GM13976 (cell line): Measurements from ENCODE around the gene MFF.

Source experiments
- DNase-seq: peaks from one replicate; pipeline ENCODE4 v3.0.0; 2012; ENCODE audit warnings: low spot score
- CTCF ChIP-seq: IDR thresholded peaks from 2 replicates; pipeline ENCODE4 v1.5.1; 2012; ENCODE audit warnings: borderline replicate concordance, mild to moderate bottlenecking; ENCODE audit not compliant: insufficient read depth; ENCODE audit errors: extremely low read depth, missing control alignments, control extremely low read depth
- in situ Hi-C: fragments of 300-500 bp; cut with MboI; formaldehyde crosslinking; loops from one replicate; pipeline ENCODE4 v1.12.0; 2022; ENCODE audit warnings: low sequenced_read_pairs, mixed read lengths, inconsistent platforms; ENCODE audit not compliant: unreplicated experiment

Gene MFF

GRCh38 chr2:227344231-227344630, 19.2 kb downstream of the MFF start:
- no peak for DNase-seq
- TF ChIP-seq CTCF: no peak
- in situ Hi-C loops: no loop called here

- no peak for TF ChIP-seq CTCF
- in situ Hi-C loops: no loop called here
- DNase-seq: no peak
These were observed 22.1 kb downstream of the MFF start for GRCh38 chr2:227347117-227347516.

GRCh38 chr2:227348324-227348723, 23.3 kb downstream of the MFF start:
- no peak for TF ChIP-seq CTCF
- in situ Hi-C loops: no loop called here
- no peak for DNase-seq

- TF ChIP-seq CTCF: no peak
- no peak for DNase-seq
- in situ Hi-C loops: no loop called here
These were observed 25.1 kb downstream of the MFF start for GRCh38 chr2:227349989-227350612.

GRCh38 chr2:227351639-227352038, 26.6 kb downstream of the MFF start:
- DNase-seq: peak; percentile 25
- TF ChIP-seq CTCF: no peak
- in situ Hi-C loops: no loop called here

- DNase-seq: no peak
- in situ Hi-C loops: no loop called here
- no peak for TF ChIP-seq CTCF
These were observed 35.3 kb downstream of the MFF start for GRCh38 chr2:227360351-227360750.
